Coronary artery (tissue), 2 donors: ENCODE results near the gene RGS1.

Source experiments
- DNase-seq: peaks from one replicate; pipeline ENCODE4 v3.0.0-alpha.2; 2017; ENCODE audit warnings: low spot score
- H3K27ac ChIP-seq, 2 donors: fragments of 200-600 bp; sonication (generic); one replicate each; pipeline ENCODE4 v1.5.1; 2016 to 2019
- H3K4me3 ChIP-seq: fragments of 200-600 bp; sonication (generic); 2 replicates; pipeline ENCODE4 v1.5.1; 2016; ENCODE audit warnings: mild to moderate bottlenecking, moderate library complexity
- CTCF ChIP-seq: fragments of 200-600 bp; sonication (generic); IDR thresholded peaks from one replicate; pipeline ENCODE4 v1.5.1; 2019; ENCODE audit warnings: antibody characterized with exemption

RGS1 gene

DNA sequence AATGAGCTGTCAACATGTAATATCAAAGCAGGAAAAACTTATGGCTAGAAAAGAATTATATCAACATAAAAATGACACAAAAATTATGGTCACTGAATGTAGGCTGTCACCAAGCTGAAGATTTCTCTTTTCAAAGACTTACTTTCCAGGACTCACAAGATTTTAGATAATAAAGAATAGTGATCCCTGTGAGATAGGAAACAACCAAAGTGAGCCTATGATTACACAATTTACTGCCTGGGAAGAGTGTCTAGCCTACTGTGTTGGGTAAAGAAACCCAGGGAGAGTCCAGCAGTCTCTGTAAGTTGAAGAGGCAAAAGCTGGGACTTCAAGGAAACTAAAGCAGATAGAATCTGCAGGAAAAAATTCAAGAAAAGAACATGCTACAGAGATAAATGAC lies 20.2 kb upstream of the RGS1 start:
- Histone ChIP-seq H3K27ac (no peak overlapping the region), H3K4me3 (no peak overlapping the region)
- DNase-seq = no peak
- no peak for TF ChIP-seq CTCF

DNA sequence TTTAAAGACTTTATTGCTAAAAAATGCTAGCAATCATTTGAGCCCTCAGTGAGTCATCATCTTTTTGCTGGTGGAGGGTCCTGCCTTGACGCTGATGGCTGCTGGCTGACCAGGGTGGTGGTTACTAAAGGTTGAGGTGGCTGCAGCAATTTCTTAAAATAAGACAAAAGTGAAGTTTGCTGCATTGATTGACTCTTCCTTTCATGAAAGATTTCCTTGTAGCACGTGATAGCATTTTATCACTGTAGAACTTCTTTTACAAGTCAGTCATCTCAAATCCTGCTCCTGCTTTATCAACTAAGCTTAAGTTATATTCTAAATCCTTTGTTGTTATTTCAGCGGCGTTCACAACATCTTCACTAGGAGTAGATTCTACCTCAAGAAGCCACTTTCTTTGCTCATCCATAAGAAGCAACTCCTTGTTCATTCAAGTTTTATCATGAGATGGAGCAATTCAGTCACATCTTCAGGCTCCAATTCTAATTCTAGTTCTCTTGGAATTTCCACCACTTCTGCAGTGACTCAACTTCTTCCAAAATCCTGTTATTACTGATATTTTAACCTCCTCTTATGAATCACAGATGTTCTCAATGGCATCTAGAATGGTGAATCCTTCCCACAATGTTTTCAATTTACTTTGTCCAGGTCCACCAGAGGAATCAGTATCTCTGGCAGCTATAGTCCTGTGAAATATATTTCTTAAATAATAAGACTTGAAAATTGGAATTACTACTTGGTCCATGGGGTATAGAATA lies 17.6 kb upstream of the RGS1 start:
- DNase-seq = no peak
- Histone ChIP-seq H3K27ac (peak overlapping the region; percentile 55 to 85), H3K4me3 (no peak overlapping the region)
- TF ChIP-seq CTCF = no peak

GRCh38 chr1:192559115-192560006 lies 16.2 kb upstream of the RGS1 start:
- peak overlapping the region; percentile 55 to 85 for H3K27ac ChIP-seq
- TF ChIP-seq CTCF = no peak
- DNase-seq = no peak
- H3K4me3 ChIP-seq = no peak overlapping the region

DNA sequence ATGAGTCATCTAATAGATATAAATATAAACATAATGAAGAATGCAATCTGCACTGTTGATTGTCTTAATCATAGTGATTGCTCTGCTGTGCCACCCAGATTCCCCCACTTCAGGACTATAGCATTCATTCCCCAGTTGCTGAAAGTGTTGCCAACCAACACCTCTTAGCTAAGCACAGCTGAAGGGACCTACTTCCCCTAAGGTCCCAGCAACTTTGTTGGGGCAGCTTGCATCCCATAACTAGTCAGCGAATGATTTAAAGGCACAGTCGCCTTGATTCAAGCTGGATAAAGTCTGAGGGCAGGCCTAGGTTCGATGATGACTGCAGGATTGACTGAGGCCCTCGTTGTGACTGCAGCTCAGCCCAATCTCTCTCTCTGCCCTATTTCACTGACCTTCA lies 14.3 kb upstream of the RGS1 start:
- no peak for DNase-seq
- H3K27ac ChIP-seq = no peak overlapping the region
- TF ChIP-seq CTCF = no peak
- H3K4me3 ChIP-seq = no peak overlapping the region

- Histone ChIP-seq H3K27ac (no peak overlapping the region), H3K4me3 (no peak overlapping the region)
- no peak for DNase-seq
- no peak for TF ChIP-seq CTCF
Measured at GRCh38 chr1:192563129-192563528, 12.4 kb upstream of the RGS1 start.

- TF ChIP-seq CTCF = no peak
- no peak for DNase-seq
- Histone ChIP-seq H3K27ac (no peak overlapping the region), H3K4me3 (no peak overlapping the region)
Measured at GRCh38 chr1:192564099-192564498, 11.5 kb upstream of the RGS1 start.
